HEK293T (cell line): ENCODE results near the gene SLC6A5.

ENCODE experiments used
- CTCF ChIA-PET: fragments of 350-600 bp; formaldehyde crosslinking; extraction: SDS; loops from one replicate; lab custom pipeline; 2021; ENCODE audit warnings: antibody characterized with exemption, inconsistent platforms; lab: Yijun Ruan, JAX
- POLR2A ChIA-PET: fragments of 350-600 bp; formaldehyde crosslinking; extraction: SDS; loops from one replicate; lab custom pipeline; 2020; ENCODE audit warnings: antibody characterized with exemption, inconsistent platforms; lab: Yijun Ruan, JAX
- DNase-seq: peaks from one replicate; pipeline ENCODE4 v3.0.0; 2012; ENCODE audit warnings: mixed read lengths; ENCODE audit errors: extremely low spot score
- ARNT ChIP-seq: fragments of 450-650 bp; IDR thresholded peaks from 2 replicates; pipeline ENCODE4 v1.6.1; 2017; ENCODE audit warnings: mild to moderate bottlenecking
- BHLHE40 ChIP-seq: fragments of 450-650 bp; IDR thresholded peaks from 2 replicates; pipeline ENCODE4 v1.6.1; 2016; ENCODE audit warnings: mild to moderate bottlenecking, moderate library complexity, borderline replicate concordance
- CTBP1 ChIP-seq: fragments of 450-650 bp; IDR thresholded peaks from 2 replicates; pipeline ENCODE4 v1.6.1; 2016; ENCODE audit warnings: borderline replicate concordance
- ELF4 ChIP-seq: fragments of 450-650 bp; IDR thresholded peaks from 2 replicates; pipeline ENCODE4 v1.6.1; 2017; ENCODE audit warnings: antibody characterized with exemption
- FOXA1 ChIP-seq: fragments of 450-650 bp; IDR thresholded peaks from 2 replicates; pipeline ENCODE4 v1.6.1; 2016; ENCODE audit warnings: mild to moderate bottlenecking
- FOXK2 ChIP-seq: fragments of 450-650 bp; IDR thresholded peaks from 2 replicates; pipeline ENCODE4 v1.6.1; 2016; ENCODE audit warnings: mild to moderate bottlenecking
- FOXM1 ChIP-seq: fragments of 450-650 bp; IDR thresholded peaks from 2 replicates; pipeline ENCODE4 v1.6.1; 2017; ENCODE audit warnings: mild to moderate bottlenecking, borderline replicate concordance
- HDGF ChIP-seq: fragments of 450-650 bp; IDR thresholded peaks from 2 replicates; pipeline ENCODE4 v1.6.1; 2017; ENCODE audit warnings: antibody characterized with exemption, borderline replicate concordance
- L3MBTL2 ChIP-seq: fragments of 450-650 bp; conservative IDR thresholded peaks from 2 replicates; pipeline ENCODE4 v1.6.1; 2016; ENCODE audit warnings: mild to moderate bottlenecking
- LEF1 ChIP-seq: fragments of 450-650 bp; IDR thresholded peaks from 2 replicates; pipeline ENCODE4 v1.6.1; 2017; ENCODE audit warnings: mild to moderate bottlenecking, borderline replicate concordance
- NFRKB ChIP-seq: fragments of 450-650 bp; IDR thresholded peaks from 2 replicates; pipeline ENCODE4 v1.6.1; 2016; ENCODE audit warnings: mild to moderate bottlenecking, moderate library complexity
- SP1 ChIP-seq: fragments of 450-650 bp; IDR thresholded peaks from 2 replicates; pipeline ENCODE4 v1.6.1; 2017
- SUZ12 ChIP-seq: fragments of 450-650 bp; IDR thresholded peaks from 2 replicates; pipeline ENCODE4 v1.6.1; 2016; ENCODE audit warnings: mild to moderate bottlenecking
- TARDBP ChIP-seq: fragments of 450-650 bp; IDR thresholded peaks from 2 replicates; pipeline ENCODE4 v1.6.1; 2016
- ZNF384 ChIP-seq: fragments of 450-650 bp; IDR thresholded peaks from 2 replicates; pipeline ENCODE4 v1.6.1; 2016
- TF ChIP-seq, protein P1 (sequence below): fragments of 450-650 bp; IDR thresholded peaks from 2 replicates; pipeline ENCODE4 v1.6.1; 2016

The SLC6A5 gene

DNA sequence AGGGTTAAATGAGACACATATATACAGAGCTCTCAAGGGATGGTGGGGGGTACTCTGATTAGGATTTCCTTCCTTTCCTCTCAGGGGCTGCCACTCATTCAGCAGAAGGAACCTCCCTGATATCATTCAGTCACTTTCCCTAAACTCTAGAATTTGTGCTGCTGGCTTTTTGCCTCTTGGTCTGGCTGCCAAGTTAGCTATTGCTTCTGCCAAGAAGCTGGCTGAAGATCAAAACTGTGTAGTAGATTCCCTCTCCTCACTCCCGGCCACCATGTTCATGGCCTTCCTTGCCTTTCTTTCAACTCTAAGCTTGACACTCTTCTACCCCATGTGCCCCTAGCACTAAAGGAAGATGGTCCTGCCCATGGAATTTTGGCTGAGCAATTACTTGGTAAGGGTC, 18.7 kb downstream of the SLC6A5 start:
- TF ChIP-seq ZNF384, result no peak
- no peak for TF ChIP-seq SUZ12
- no peak for TF ChIP-seq TARDBP
- no peak for TF ChIP-seq ARNT
- TF ChIP-seq BHLHE40, result no peak
- TF ChIP-seq ELF4, result no peak
- no peak for TF ChIP-seq FOXK2
- TF ChIP-seq HDGF, result no peak
- no peak for TF ChIP-seq CTBP1
- TF ChIP-seq, protein P1, sequence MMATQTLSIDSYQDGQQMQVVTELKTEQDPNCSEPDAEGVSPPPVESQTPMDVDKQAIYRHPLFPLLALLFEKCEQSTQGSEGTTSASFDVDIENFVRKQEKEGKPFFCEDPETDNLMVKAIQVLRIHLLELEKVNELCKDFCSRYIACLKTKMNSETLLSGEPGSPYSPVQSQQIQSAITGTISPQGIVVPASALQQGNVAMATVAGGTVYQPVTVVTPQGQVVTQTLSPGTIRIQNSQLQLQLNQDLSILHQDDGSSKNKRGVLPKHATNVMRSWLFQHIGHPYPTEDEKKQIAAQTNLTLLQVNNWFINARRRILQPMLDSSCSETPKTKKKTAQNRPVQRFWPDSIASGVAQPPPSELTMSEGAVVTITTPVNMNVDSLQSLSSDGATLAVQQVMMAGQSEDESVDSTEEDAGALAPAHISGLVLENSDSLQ, result no peak
- TF ChIP-seq NFRKB, result no peak
- no peak for TF ChIP-seq FOXA1
- no peak for TF ChIP-seq L3MBTL2
- no peak for TF ChIP-seq FOXM1
- CTCF ChIA-PET, result no interaction called here
- DNase-seq, result no peak
- POLR2A ChIA-PET, result no interaction called here

DNA sequence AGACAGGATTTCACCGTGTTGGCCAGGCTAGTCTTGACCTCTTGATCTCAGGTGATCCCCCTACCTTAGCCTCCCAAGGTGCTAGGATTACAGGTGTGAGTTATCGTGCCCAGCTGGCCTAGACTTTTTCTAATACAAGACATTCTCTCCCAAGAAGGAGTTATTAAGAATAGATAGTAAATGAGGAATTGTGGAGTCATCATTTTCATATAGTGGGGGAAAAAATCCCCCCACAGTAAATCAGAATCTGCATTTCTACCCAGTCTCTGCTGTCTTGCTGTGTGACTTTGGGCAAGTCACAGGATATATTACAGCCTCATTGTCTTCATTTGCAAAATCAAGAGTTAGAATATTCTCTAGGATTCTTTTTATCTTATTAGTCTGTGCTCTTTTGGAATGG, 21.6 kb downstream of the SLC6A5 start:
- TF ChIP-seq L3MBTL2, result no peak
- TF ChIP-seq BHLHE40, result no peak
- TF ChIP-seq FOXK2, result no peak
- no peak for TF ChIP-seq ZNF384
- no peak for DNase-seq
- POLR2A ChIA-PET, result no interaction called here
- CTCF ChIA-PET, result interaction anchor here (0.9 to 1.0 kb wide), 2 partner anchors 11 kb away, joined by 3 read pairs; no protein-coding TSS in a partner anchor

DNA sequence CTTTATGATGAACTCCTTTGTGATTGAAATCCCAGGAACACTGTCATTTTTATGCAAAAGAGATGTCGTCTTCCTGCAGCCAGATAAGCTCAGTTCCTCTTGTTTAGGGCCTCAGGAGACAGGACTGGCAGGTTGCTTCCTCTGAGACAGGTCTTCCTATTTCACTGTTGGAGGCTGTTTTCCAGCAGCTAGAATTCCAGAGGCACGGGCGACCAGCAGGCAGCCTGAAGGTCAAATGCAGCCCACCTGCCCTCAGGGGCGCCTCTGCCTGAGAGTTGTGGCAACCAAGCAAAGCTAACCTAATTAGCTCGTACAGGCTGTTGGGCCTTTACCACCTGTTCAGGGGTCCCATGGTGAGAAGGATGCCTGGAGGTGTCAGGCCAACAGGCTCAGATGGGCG, 22.3 kb downstream of the SLC6A5 start:
- no peak for DNase-seq
- ChIA-PET CTCF (interaction anchor here (1.0 kb wide), 1 partner anchor 11 kb away, joined by 3 read pairs; no protein-coding TSS in a partner anchor), POLR2A (no interaction called here)
- TF ChIP-seq ZNF384, result no peak
- TF ChIP-seq LEF1, result no peak
- TF ChIP-seq HDGF, result no peak
- TF ChIP-seq BHLHE40, result no peak
- TF ChIP-seq CTBP1, result no peak
- TF ChIP-seq NFRKB, result no peak
- no peak for TF ChIP-seq FOXA1
- no peak for TF ChIP-seq L3MBTL2
- no peak for TF ChIP-seq FOXK2

DNA sequence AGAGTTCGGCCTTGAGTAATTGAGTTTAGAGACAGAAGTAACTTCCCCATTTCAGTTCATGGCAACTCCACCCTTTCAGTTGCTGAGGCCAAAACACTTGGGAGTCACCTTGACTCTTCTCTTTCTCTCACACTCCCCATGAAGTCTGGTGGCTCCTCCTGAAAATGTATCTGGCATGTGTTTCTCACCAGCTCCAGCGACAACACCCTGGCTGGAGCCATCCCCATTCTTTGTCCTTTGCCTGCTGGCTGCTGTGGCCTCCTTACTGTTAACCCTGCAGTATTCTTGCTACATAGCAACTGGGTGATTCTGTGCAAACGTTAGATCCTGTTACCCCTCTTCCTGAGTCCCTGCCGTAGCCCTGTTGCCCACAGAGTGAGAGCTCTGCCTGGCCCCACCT, 23.8 kb downstream of the SLC6A5 start:
- CTCF ChIA-PET, result interaction anchor here (0.5 kb wide), 1 partner anchor 248 kb away, joined by 3 read pairs; no protein-coding TSS in a partner anchor
- no peak for DNase-seq
- POLR2A ChIA-PET, result interaction anchor here (0.6 kb wide), 1 partner anchor 443 kb away, joined by 4 read pairs; no protein-coding TSS in a partner anchor
- TF ChIP-seq FOXM1, result no peak
- TF ChIP-seq SUZ12, result no peak
- TF ChIP-seq FOXA1, result no peak
- TF ChIP-seq LEF1, result no peak
- TF ChIP-seq ZNF384, result no peak
- TF ChIP-seq L3MBTL2, result no peak
- TF ChIP-seq, protein P1, result no peak
- TF ChIP-seq CTBP1, result no peak
- no peak for TF ChIP-seq TARDBP
- no peak for TF ChIP-seq ARNT
- TF ChIP-seq HDGF, result no peak
- no peak for TF ChIP-seq NFRKB
- TF ChIP-seq SP1, result no peak
- no peak for TF ChIP-seq BHLHE40
- TF ChIP-seq ELF4, result no peak
- TF ChIP-seq FOXK2, result no peak

DNA sequence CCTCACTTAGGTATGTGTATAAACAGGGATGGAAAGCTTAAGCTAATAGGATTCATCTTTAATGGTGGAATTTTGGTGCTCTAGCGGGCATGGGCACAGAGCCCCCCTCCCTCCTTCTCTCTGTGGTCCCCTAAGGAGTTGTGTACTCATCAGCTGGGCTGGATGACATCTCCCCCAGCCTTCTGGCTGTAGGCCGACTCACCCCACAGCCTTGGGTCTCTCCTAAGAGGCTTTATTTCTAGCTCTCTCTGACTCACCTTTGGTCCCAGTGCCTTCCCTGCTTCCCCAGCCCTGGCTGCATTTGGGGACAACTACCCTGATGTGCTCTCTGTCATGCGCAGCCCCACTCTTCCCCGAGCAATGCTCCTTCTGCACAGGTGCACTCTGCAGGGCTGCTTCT, 26.9 kb downstream of the SLC6A5 start:
- no peak for DNase-seq
- no peak for TF ChIP-seq FOXM1
- TF ChIP-seq ZNF384, result no peak
- TF ChIP-seq HDGF, result no peak
- TF ChIP-seq TARDBP, result no peak
- no peak for TF ChIP-seq NFRKB
- no peak for TF ChIP-seq ELF4
- TF ChIP-seq LEF1, result no peak
- no peak for TF ChIP-seq FOXK2
- POLR2A ChIA-PET, result no interaction called here
- CTCF ChIA-PET, result no interaction called here

DNA sequence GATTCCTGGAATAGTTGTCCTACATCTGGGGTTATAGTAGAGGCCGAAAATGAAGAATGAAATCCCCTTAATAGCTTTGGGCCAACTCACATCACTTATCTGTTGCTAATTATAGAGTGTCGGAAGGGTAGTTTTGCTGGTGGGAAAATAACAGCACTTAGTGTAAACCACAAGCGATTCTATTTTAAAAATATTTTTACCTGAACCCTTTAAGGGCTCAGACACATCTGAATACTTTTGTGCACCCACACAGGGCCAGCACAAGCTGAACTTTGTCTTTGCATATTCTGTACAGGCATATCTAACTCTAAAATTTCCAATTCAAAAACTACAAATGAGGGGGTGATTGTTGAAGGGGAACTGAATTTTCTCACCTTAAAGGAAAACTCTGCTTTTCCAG, 27.6 kb downstream of the SLC6A5 start:
- TF ChIP-seq ARNT, result no peak
- POLR2A ChIA-PET, result no interaction called here
- no peak for DNase-seq
- CTCF ChIA-PET, result no interaction called here

DNA sequence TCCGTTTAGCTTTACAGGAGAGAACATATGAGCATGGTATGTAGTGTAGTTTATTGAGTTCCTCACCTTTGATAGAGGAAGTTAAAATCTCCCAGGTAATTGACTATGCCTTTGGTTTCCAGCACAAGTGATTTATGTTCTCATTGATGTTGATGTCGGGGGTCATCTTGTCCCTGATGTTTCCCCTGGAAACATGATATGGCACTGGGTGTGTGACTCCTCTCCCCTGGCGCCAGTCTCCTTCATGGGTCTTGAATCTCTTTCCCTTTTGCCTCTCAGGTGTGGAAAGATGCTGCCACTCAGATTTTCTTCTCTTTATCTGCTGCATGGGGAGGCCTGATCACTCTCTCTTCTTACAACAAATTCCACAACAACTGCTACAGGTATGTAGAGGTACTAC, 28.3 kb downstream of the SLC6A5 start:
- ChIA-PET CTCF (interaction anchor here (0.9 kb wide), 1 partner anchor 39 kb away, joined by 3 read pairs; no protein-coding TSS in a partner anchor), POLR2A (no interaction called here)
- TF ChIP-seq SUZ12, result no peak
- TF ChIP-seq LEF1, result no peak
- TF ChIP-seq FOXM1, result no peak
- TF ChIP-seq ELF4, result no peak
- no peak for DNase-seq
